ENCODE data around the gene DCP1B.

GRCh38 chr12:1977109-1977508 lies 27.1 kb downstream of the DCP1B start:
- no peak for TF ChIP-seq CTCF (IDR thresholded peaks at IDR 0.05)
- no peak for TF ChIP-seq EP300 (IDR thresholded peaks at IDR 0.05)
- no peak for TF ChIP-seq NR3C1 (IDR thresholded peaks at IDR 0.05)
- no peak for TF ChIP-seq RAD21 (conservative IDR thresholded peaks at IDR 0.05 in 1 of 2, IDR thresholded peaks at IDR 0.05 in 1 of 2)
- TF ChIP-seq JUN (IDR thresholded peaks at IDR 0.05): no peak
- TF ChIP-seq NFE2L2 (conservative IDR thresholded peaks at IDR 0.05; ENCODE audit: low read length): no peak
- no peak for TF ChIP-seq ZSCAN20 (CRISPR knock-in tag; IDR thresholded peaks at IDR 0.05)
- TF ChIP-seq GATA3 (IDR thresholded peaks at IDR 0.05; ENCODE audit: borderline replicate concordance): no peak
- TF ChIP-seq POLR2A (IDR thresholded peaks at IDR 0.05; ENCODE audit: low read length): no peak
- TF ChIP-seq MAFK (IDR thresholded peaks at IDR 0.05; ENCODE audit: partially characterized antibody): no peak
- TF ChIP-seq CHD2 (IDR thresholded peaks at IDR 0.05; ENCODE audit: low read length, partially characterized antibody): no peak
- TF ChIP-seq E2F6 (IDR thresholded peaks at IDR 0.05; ENCODE audit: borderline replicate concordance, low read depth): no peak
- no peak for TF ChIP-seq REST (IDR thresholded peaks at IDR 0.05)
- TF ChIP-seq ZC3H11A (IDR thresholded peaks at IDR 0.05): no peak
